Parathyroid adenoma (tissue), 2 donors: ENCODE data around the gene C11orf54.

Experiments used
- H2AFZ ChIP-seq: fragments of 300-600 bp; sonication (generic); one replicate; pipeline ENCODE4 v1.7.0; 2017; ENCODE audit warnings: antibody characterized with exemption, mild to moderate bottlenecking
- H3K27ac ChIP-seq: fragments of 300-600 bp; sonication (generic); one replicate; pipeline ENCODE4 v1.7.0; 2017
- H3K27me3 ChIP-seq: fragments of 300-600 bp; sonication (generic); one replicate; pipeline ENCODE4 v1.7.0; 2017; ENCODE audit warnings: low read length; ENCODE audit not compliant: control insufficient read depth, insufficient read depth
- H3K36me3 ChIP-seq: fragments of 300-600 bp; sonication (generic); one replicate; pipeline ENCODE4 v1.7.0; 2017; ENCODE audit warnings: low read length; ENCODE audit not compliant: control insufficient read depth, insufficient read depth
- H3K4me1 ChIP-seq: fragments of 300-600 bp; sonication (generic); one replicate; pipeline ENCODE4 v1.7.0; 2017; ENCODE audit warnings: control low read depth
- H3K4me2 ChIP-seq: fragments of 300-600 bp; sonication (generic); one replicate; pipeline ENCODE4 v1.7.0; 2017; ENCODE audit warnings: low read length
- H3K4me3 ChIP-seq: fragments of 300-600 bp; sonication (generic); one replicate; pipeline ENCODE4 v1.7.0; 2017; ENCODE audit warnings: low read depth, low read length
- H3K79me2 ChIP-seq: fragments of 300-600 bp; sonication (generic); one replicate; pipeline ENCODE4 v1.7.0; 2017; ENCODE audit warnings: control low read depth
- H3K9ac ChIP-seq: fragments of 300-600 bp; sonication (generic); one replicate; pipeline ENCODE4 v1.7.0; 2017; ENCODE audit warnings: mild to moderate bottlenecking
- H3K9me3 ChIP-seq: fragments of 300-600 bp; sonication (generic); one replicate; pipeline ENCODE4 v1.7.0; 2017; ENCODE audit warnings: low read length; ENCODE audit not compliant: control insufficient read depth
- CTCF ChIP-seq: fragments of 300-600 bp; sonication (generic); IDR thresholded peaks from one replicate; pipeline ENCODE4 v1.7.0; 2017; ENCODE audit warnings: antibody characterized with exemption, mild to moderate bottlenecking
- donor health status: primary hyperparathyroidism.

Gene C11orf54

GRCh38 chr11:93813974-93814373, 72.5 kb downstream of the C11orf54 start:
- Histone ChIP-seq H3K9me3 (no peaks in the 10 kb centered on the region), H3K4me3 (no peak overlapping the region), H3K4me1 (no peaks in the 10 kb centered on the region), H3K4me2 (no peak overlapping the region), H3K27me3 (no peaks in the 10 kb centered on the region), H3K9ac (no peak overlapping the region), H3K27ac (no peak overlapping the region), H3K79me2 (no peaks in the 10 kb centered on the region), H2AFZ (no peak overlapping the region), H3K36me3 (no peaks in the 10 kb centered on the region)
- no peak for TF ChIP-seq CTCF
